ENCODE data around the gene C5orf63.

- TF ChIP-seq EZH2 (IDR thresholded peaks at IDR 0.05; ENCODE audit: borderline replicate concordance, low read depth, low read length, severe bottlenecking) (no peak), CTCF (IDR thresholded peaks at IDR 0.05; ENCODE audit: borderline replicate concordance, extremely low read depth, low read length, poor library complexity, severe bottlenecking) (no peak)
Measured at GRCh38 chr5:127055880-127056653, 17.2 kb downstream of the C5orf63 start.
